Trophoblast cell (in vitro differentiated cells and primary cell): ENCODE data around the gene IRX2.

ENCODE experiments used
- DNase-seq, 2 donors: peaks; one replicate each; pipeline ENCODE4 v3.0.0-alpha.2; 2016
- H2AFZ ChIP-seq: 2 replicates; pipeline ENCODE4 v1.6.1; 2013; ENCODE audit warnings: low read length, moderate library complexity, mild to moderate bottlenecking; ENCODE audit not compliant: insufficient read depth, poor library complexity
- H2AK5ac ChIP-seq: 2 replicates; pipeline ENCODE4 v1.6.1; 2013; ENCODE audit warnings: mild to moderate bottlenecking, low read length
- H2BK120ac ChIP-seq: 2 replicates; pipeline ENCODE4 v1.6.1; 2013; ENCODE audit warnings: low read length, mild to moderate bottlenecking, moderate library complexity; ENCODE audit not compliant: insufficient read depth, poor library complexity
- H2BK12ac ChIP-seq: 2 replicates; pipeline ENCODE4 v1.6.1; 2013; ENCODE audit warnings: mild to moderate bottlenecking, low read length, moderate library complexity
- H2BK5ac ChIP-seq: 2 replicates; pipeline ENCODE4 v1.6.1; 2013; ENCODE audit warnings: low read length, low read depth, moderate library complexity, mild to moderate bottlenecking; ENCODE audit not compliant: poor library complexity
- H3K14ac ChIP-seq: 2 replicates; pipeline ENCODE4 v1.6.1; 2013; ENCODE audit warnings: mild to moderate bottlenecking, low read length
- H3K18ac ChIP-seq: 2 replicates; pipeline ENCODE4 v1.6.1; 2013; ENCODE audit warnings: mild to moderate bottlenecking, low read length
- H3K23ac ChIP-seq: 2 replicates; pipeline ENCODE4 v1.6.1; 2013; ENCODE audit warnings: low read length
- H3K27ac ChIP-seq: 2 replicates; pipeline ENCODE4 v1.5.1; 2013; ENCODE audit warnings: low read depth, mild to moderate bottlenecking, inconsistent platforms, low read length, moderate library complexity
- H3K27me3 ChIP-seq: 2 replicates; pipeline ENCODE4 v1.6.1; 2013; ENCODE audit warnings: inconsistent platforms, mild to moderate bottlenecking, low read length, moderate library complexity; ENCODE audit not compliant: insufficient read depth
- H3K36me3 ChIP-seq, 2 experiments: 1 replicate in 1 of 2; 2 replicates in 1 of 2; pipeline ENCODE4 v1.6.1; 2013; ENCODE audit warnings: low read length in 2 of 2, mild to moderate bottlenecking in 2 of 2, moderate library complexity in 1 of 2; ENCODE audit not compliant: insufficient read depth in 2 of 2, control insufficient read depth in 1 of 2
- H3K4ac ChIP-seq: 2 replicates; pipeline ENCODE4 v1.6.1; 2013; ENCODE audit warnings: low read depth, mild to moderate bottlenecking, low read length, moderate library complexity
- H3K4me1 ChIP-seq, 2 experiments: 1 replicate in 1 of 2; 2 replicates in 1 of 2; pipeline ENCODE4 v1.6.1; 2013; ENCODE audit warnings: low read length in 2 of 2, mild to moderate bottlenecking in 2 of 2, moderate library complexity in 1 of 2; ENCODE audit not compliant: insufficient read depth in 2 of 2, control insufficient read depth in 1 of 2
- H3K4me2 ChIP-seq: 2 replicates; pipeline ENCODE4 v1.6.1; 2013; ENCODE audit warnings: inconsistent platforms, mild to moderate bottlenecking, low read length, moderate library complexity
- H3K4me3 ChIP-seq: 2 replicates; pipeline ENCODE4 v1.5.1; 2013; ENCODE audit warnings: mild to moderate bottlenecking, low read depth, low read length, inconsistent platforms
- H3K79me1 ChIP-seq: one replicate; pipeline ENCODE4 v1.6.1; 2013; ENCODE audit warnings: low read length
- H3K79me2 ChIP-seq: 2 replicates; pipeline ENCODE4 v1.6.1; 2013; ENCODE audit warnings: low read length, mild to moderate bottlenecking; ENCODE audit not compliant: control insufficient read depth, insufficient read depth, poor library complexity
- H3K9ac ChIP-seq: 2 replicates; pipeline ENCODE4 v1.6.1; 2013; ENCODE audit warnings: mild to moderate bottlenecking, low read length
- H3K9me3 ChIP-seq: 2 replicates; pipeline ENCODE4 v1.6.1; 2013; ENCODE audit warnings: low read depth, mild to moderate bottlenecking, control low read depth, inconsistent platforms, low read length; ENCODE audit not compliant: insufficient read depth
- H4K12ac ChIP-seq: 2 replicates; pipeline ENCODE4 v1.6.1; 2013; ENCODE audit warnings: low read depth, mild to moderate bottlenecking, low read length, moderate library complexity
- H4K8ac ChIP-seq: 2 replicates; pipeline ENCODE4 v1.6.1; 2013; ENCODE audit warnings: low read depth, mild to moderate bottlenecking, low read length, moderate library complexity
- H4K91ac ChIP-seq: one replicate; pipeline ENCODE4 v1.6.1; 2013; ENCODE audit warnings: low read depth, mild to moderate bottlenecking, low read length, moderate library complexity
- WGBS: extraction: QIAGEN DNeasy Blood & Tissue Kit; methylation state at CpG from one replicate; pipeline ENCODE4 v1.1.7; 2013; ENCODE audit warnings: missing lambda C conversion rate; ENCODE audit not compliant: insufficient read length, insufficient coverage; ENCODE audit errors: extremely low coverage; 5-methylcytosine and 5-hydroxymethylcytosine counted together

The IRX2 gene

DNA sequence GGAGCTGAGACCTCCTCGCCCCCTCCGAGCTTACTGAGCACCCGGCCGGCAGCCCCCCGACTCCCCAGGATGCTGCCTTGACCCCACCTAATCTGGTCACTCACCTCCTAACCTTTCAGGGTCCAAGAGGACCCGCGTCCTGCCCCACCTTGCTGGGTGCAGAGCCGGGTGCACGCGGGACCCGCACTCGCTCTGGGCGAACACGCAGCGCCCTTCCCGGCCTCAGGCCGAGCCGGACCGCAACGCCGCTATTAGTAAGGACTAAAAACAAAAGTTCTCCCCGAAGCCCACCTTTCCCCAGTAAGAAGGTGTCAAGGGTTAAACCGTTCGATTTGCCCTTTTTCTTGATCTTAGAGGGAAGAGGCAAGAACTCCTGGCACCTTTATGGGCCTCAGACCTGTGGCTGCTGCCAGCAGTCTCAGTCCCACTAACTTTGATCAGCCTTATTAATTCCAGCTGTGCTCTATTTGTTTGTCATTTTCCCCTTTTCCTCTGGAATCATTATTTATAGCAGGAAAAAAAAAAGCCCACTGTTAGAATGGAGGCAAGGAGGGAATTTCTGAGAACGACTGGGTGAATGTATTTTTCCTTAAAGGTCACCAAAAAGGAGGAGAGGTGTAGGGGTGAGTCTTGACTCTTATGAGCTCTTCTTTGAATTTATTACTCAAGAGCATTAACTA is 10.5 kb downstream of the IRX2 start:
- Histone ChIP-seq H2BK5ac (no peak overlapping the region), H3K36me3 (peaks cover 2% of the 10 kb centered on the region in 2 experiments), H3K79me1 (no peaks in the 10 kb centered on the region), H3K4me2 (no peak overlapping the region), H2AFZ (no peak overlapping the region), H3K27ac (no peak overlapping the region), H3K79me2 (no peaks in the 10 kb centered on the region), H2AK5ac (no peak overlapping the region), H2BK120ac (no peak overlapping the region), H2BK12ac (no peak overlapping the region), H4K8ac (no peak overlapping the region), H3K18ac (no peak overlapping the region), H3K4me3 (no peak overlapping the region), H3K9ac (no peak overlapping the region), H3K27me3 (peaks cover 49% of the 10 kb centered on the region), H3K14ac (no peak overlapping the region), H3K4ac (no peak overlapping the region), H3K9me3 (peaks cover 3% of the 10 kb centered on the region), H3K23ac (peak overlapping the region; percentile 27), H4K91ac (no peak overlapping the region), H4K12ac (no peak overlapping the region), H3K4me1 (peaks cover 3 to 14% of the 10 kb centered on the region in 2 experiments)
- DNase-seq: no peak
- no CpG with 5 or more reads among the region's 25 CpGs for WGBS

GRCh38 chr5:2740051-2740875 is 11.2 kb downstream of the IRX2 start:
- no peak for DNase-seq
- H3K9ac ChIP-seq: no peak overlapping the region
- H3K79me1 ChIP-seq: no peaks in the 10 kb centered on the region
- no peak overlapping the region for H3K27ac ChIP-seq
- H3K27me3 ChIP-seq: peaks cover 49% of the 10 kb centered on the region
- H2AK5ac ChIP-seq: no peak overlapping the region
- H2BK5ac ChIP-seq: no peak overlapping the region
- no peak overlapping the region for H4K8ac ChIP-seq
- no peak overlapping the region for H2BK120ac ChIP-seq
- no peak overlapping the region for H3K14ac ChIP-seq
- WGBS: no CpG with 5 or more reads among the region's 59 CpGs
- H3K4ac ChIP-seq: no peak overlapping the region
- H2AFZ ChIP-seq: no peak overlapping the region
- H3K4me3 ChIP-seq: no peak overlapping the region
- H3K4me1 ChIP-seq: peaks cover 3 to 14% of the 10 kb centered on the region in 2 experiments
- H3K18ac ChIP-seq: no peak overlapping the region
- H3K36me3 ChIP-seq: peaks cover 2% of the 10 kb centered on the region in 2 experiments
- H4K12ac ChIP-seq: no peak overlapping the region
- no peaks in the 10 kb centered on the region for H3K79me2 ChIP-seq
- H3K9me3 ChIP-seq: peaks cover 3% of the 10 kb centered on the region
- H2BK12ac ChIP-seq: no peak overlapping the region
- H4K91ac ChIP-seq: no peak overlapping the region
- peak overlapping the region; percentile 86 for H3K4me2 ChIP-seq
- peak overlapping the region; percentile 27 for H3K23ac ChIP-seq

GRCh38 chr5:2739360-2740050 is 12.0 kb downstream of the IRX2 start:
- H3K27ac ChIP-seq: no peak overlapping the region
- peak in 1 of 2 donors; percentile 57 for DNase-seq
- H3K4me2 ChIP-seq: peak overlapping the region; percentile 86
- H3K4ac ChIP-seq: no peak overlapping the region
- peaks cover 3% of the 10 kb centered on the region for H3K9me3 ChIP-seq
- H3K4me1 ChIP-seq: peaks cover 3 to 14% of the 10 kb centered on the region in 2 experiments
- no peak overlapping the region for H2BK12ac ChIP-seq
- no peak overlapping the region for H2AK5ac ChIP-seq
- no peak overlapping the region for H2BK120ac ChIP-seq
- H3K18ac ChIP-seq: no peak overlapping the region
- H3K79me2 ChIP-seq: no peaks in the 10 kb centered on the region
- H3K79me1 ChIP-seq: no peaks in the 10 kb centered on the region
- H4K8ac ChIP-seq: no peak overlapping the region
- peak overlapping the region; percentile 57 for H2AFZ ChIP-seq
- no peak overlapping the region for H4K12ac ChIP-seq
- H4K91ac ChIP-seq: no peak overlapping the region
- H3K14ac ChIP-seq: no peak overlapping the region
- H2BK5ac ChIP-seq: no peak overlapping the region
- no peak overlapping the region for H3K9ac ChIP-seq
- H3K23ac ChIP-seq: no peak overlapping the region
- H3K36me3 ChIP-seq: peaks cover 2% of the 10 kb centered on the region in 2 experiments
- H3K4me3 ChIP-seq: peak overlapping the region; percentile 65
- WGBS: no CpG with 5 or more reads among the region's 68 CpGs
- H3K27me3 ChIP-seq: peaks cover 49% of the 10 kb centered on the region

- H3K79me1 ChIP-seq: no peaks in the 10 kb centered on the region
- H2BK5ac ChIP-seq: no peak overlapping the region
- H4K12ac ChIP-seq: no peak overlapping the region
- H3K27me3 ChIP-seq: peaks cover 49% of the 10 kb centered on the region
- no peak overlapping the region for H3K27ac ChIP-seq
- no peak for DNase-seq
- H3K18ac ChIP-seq: no peak overlapping the region
- H3K79me2 ChIP-seq: no peaks in the 10 kb centered on the region
- no peak overlapping the region for H2AK5ac ChIP-seq
- peaks cover 3% of the 10 kb centered on the region for H3K9me3 ChIP-seq
- H4K8ac ChIP-seq: no peak overlapping the region
- H3K23ac ChIP-seq: no peak overlapping the region
- peaks cover 2% of the 10 kb centered on the region in 2 experiments for H3K36me3 ChIP-seq
- no peak overlapping the region for H3K9ac ChIP-seq
- H3K4me3 ChIP-seq: peak overlapping the region; percentile 65
- no peak overlapping the region for H2BK12ac ChIP-seq
- peaks cover 3 to 14% of the 10 kb centered on the region in 2 experiments for H3K4me1 ChIP-seq
- H2AFZ ChIP-seq: peak overlapping the region; percentile 57
- H4K91ac ChIP-seq: no peak overlapping the region
- H3K4me2 ChIP-seq: peak overlapping the region; percentile 86
- no peak overlapping the region for H2BK120ac ChIP-seq
- no CpG with 5 or more reads among the region's 54 CpGs for WGBS
- H3K4ac ChIP-seq: no peak overlapping the region
- H3K14ac ChIP-seq: no peak overlapping the region
These were observed 12.6 kb downstream of the IRX2 start for GRCh38 chr5:2738700-2739359.
